Liver (tissue), 9 donors: ENCODE results near the gene RINL. TPM values are rescaled to one million over a fixed set of nuclear protein-coding genes. Genes with fewer than 3 reads are reported as not detected.

Source experiments
- DNase-seq: peaks from one replicate; pipeline ENCODE4 v3.0.0-alpha.2; 2017; ENCODE audit warnings: low spot score
- H3K27ac ChIP-seq, 2 donors: one replicate each; pipeline ENCODE4 v1.7.0; 2013; ENCODE audit warnings: inconsistent platforms in 2 of 2, low read length in 2 of 2, control low read depth in 1 of 2, low read depth in 1 of 2, mild to moderate bottlenecking in 1 of 2
- H3K27me3 ChIP-seq, 4 donors: one replicate each; pipeline versions ENCODE4 v1.6.1 to v1.7.0; 2013; ENCODE audit warnings: low read length in 3 of 4, inconsistent platforms in 1 of 4, mild to moderate bottlenecking in 1 of 4, moderate library complexity in 1 of 4; ENCODE audit not compliant: control insufficient read depth in 4 of 4, insufficient read depth in 4 of 4
- H3K36me3 ChIP-seq, 4 donors: one replicate each; pipeline versions ENCODE4 v1.6.1 to v1.7.0; 2013; ENCODE audit warnings: low read length in 3 of 4, mild to moderate bottlenecking in 3 of 4, low read depth in 1 of 4, moderate library complexity in 1 of 4; ENCODE audit not compliant: control insufficient read depth in 4 of 4, insufficient read depth in 3 of 4
- H3K4me1 ChIP-seq, 4 donors: one replicate each; pipeline versions ENCODE4 v1.6.1 to v1.7.0; 2013; ENCODE audit warnings: low read length in 3 of 4, mild to moderate bottlenecking in 3 of 4, moderate library complexity in 1 of 4; ENCODE audit not compliant: control insufficient read depth in 4 of 4, insufficient read depth in 4 of 4
- H3K4me3 ChIP-seq, 3 donors: one replicate each; pipeline versions ENCODE4 v1.6.1 to v1.7.0; 2013; ENCODE audit warnings: low read length in 3 of 3, control low read depth in 1 of 3, low read depth in 1 of 3, mild to moderate bottlenecking in 1 of 3
- H3K9ac ChIP-seq, 2 donors: one replicate each; pipeline ENCODE4 v1.7.0; 2013; ENCODE audit warnings: low read length in 2 of 2, mild to moderate bottlenecking in 2 of 2, moderate library complexity in 2 of 2, control low read depth in 1 of 2, low read depth in 1 of 2
- H3K9me3 ChIP-seq, 4 donors: one replicate each; pipeline versions ENCODE4 v1.6.1 to v1.7.0; 2013; ENCODE audit warnings: low read length in 3 of 4; ENCODE audit not compliant: control insufficient read depth in 4 of 4
- EGR1 ChIP-seq, 2 donors: IDR thresholded peaks; 2 replicates each; pipeline ENCODE4 v1.6.1; 2016 to 2018; ENCODE audit warnings: antibody characterized with exemption in 2 of 2, low read depth in 2 of 2
- FOXA1 ChIP-seq: IDR thresholded peaks from 2 replicates; pipeline ENCODE4 v1.6.1; 2016; ENCODE audit warnings: antibody characterized with exemption
- FOXA2 ChIP-seq: IDR thresholded peaks from 2 replicates; pipeline ENCODE4 v1.6.1; 2016; ENCODE audit warnings: antibody characterized with exemption
- GABPA ChIP-seq, 2 donors: IDR thresholded peaks in 1 of 2; conservative IDR thresholded peaks in 1 of 2; 2 replicates each; pipeline ENCODE4 v1.6.1; 2016; ENCODE audit warnings: antibody characterized with exemption in 2 of 2, mild to moderate bottlenecking in 1 of 2, moderate library complexity in 1 of 2
- HNF4A ChIP-seq, 2 donors: conservative IDR thresholded peaks; 2 replicates each; pipeline ENCODE4 v1.6.1; 2016; ENCODE audit warnings: antibody characterized with exemption in 2 of 2, mild to moderate bottlenecking in 2 of 2
- HNF4G ChIP-seq: IDR thresholded peaks from 2 replicates; pipeline ENCODE4 v1.6.1; 2016; ENCODE audit warnings: antibody characterized with exemption
- JUND ChIP-seq, 2 donors: IDR thresholded peaks; 2 replicates each; pipeline ENCODE4 v1.6.1; 2016; ENCODE audit warnings: antibody characterized with exemption in 2 of 2
- NR2F2 ChIP-seq: IDR thresholded peaks from 2 replicates; pipeline ENCODE4 v1.6.1; 2016; ENCODE audit warnings: antibody characterized with exemption
- RAD21 ChIP-seq, 2 donors: IDR thresholded peaks; 2 replicates each; pipeline ENCODE4 v1.6.1; 2016; ENCODE audit warnings: antibody characterized with exemption in 2 of 2, mild to moderate bottlenecking in 2 of 2
- RXRA ChIP-seq, 2 donors: IDR thresholded peaks; 2 replicates each; pipeline ENCODE4 v1.6.1; 2017 to 2018; ENCODE audit warnings: antibody characterized with exemption in 2 of 2, mild to moderate bottlenecking in 1 of 2
- SP1 ChIP-seq: IDR thresholded peaks from 2 replicates; pipeline ENCODE4 v1.6.1; 2018; ENCODE audit warnings: antibody characterized with exemption, mild to moderate bottlenecking
- TAF1 ChIP-seq: conservative IDR thresholded peaks from 2 replicates; pipeline ENCODE4 v1.6.1; 2016; ENCODE audit warnings: antibody characterized with exemption, mild to moderate bottlenecking
- YY1 ChIP-seq: IDR thresholded peaks from 2 replicates; pipeline ENCODE4 v1.6.1; 2016; ENCODE audit warnings: antibody characterized with exemption, mild to moderate bottlenecking
- WGBS: extraction: QIAGEN DNeasy Blood & Tissue Kit; methylation state at CpG from one replicate; pipeline ENCODE4 v1.1.7; 2013; 5-methylcytosine and 5-hydroxymethylcytosine counted together
- polyA plus RNA-seq, 2 donors: library from polyadenylated mRNA; stranded (reverse) in 1 of 2; unstranded in 1 of 2; fragments of 200-250 nt in 1 of 2; fragments of >200 nt in 1 of 2; fragmentation: Nextera tagmentation in 1 of 2; extraction: Ambion mirVana in 1 of 2; gene quantifications; one replicate each; pipeline versions ENCODE4 v1.2.1 to v1.2.3, GENCODE V29; 2013 to 2015
- total RNA-seq, 2 donors: library from RNA; depleted of rRNA; stranded (reverse); fragments of >200 nt; gene quantifications; one replicate each; pipeline ENCODE4 v1.2.3, GENCODE V29; 2014
- TF ChIP-seq, protein P1 (sequence below): IDR thresholded peaks from 2 replicates; pipeline ENCODE4 v1.6.1; 2016; ENCODE audit warnings: antibody characterized with exemption
- TF ChIP-seq, protein P2 (sequence below): IDR thresholded peaks from 2 replicates; pipeline ENCODE4 v1.6.1; 2016; ENCODE audit warnings: antibody characterized with exemption
- TF ChIP-seq, protein P3 (sequence below): IDR thresholded peaks from 2 replicates; pipeline ENCODE4 v1.6.1; 2016; ENCODE audit warnings: antibody characterized with exemption, mild to moderate bottlenecking
- TF ChIP-seq, protein P4 (sequence below): IDR thresholded peaks from 2 replicates; pipeline ENCODE4 v1.6.1; 2016; ENCODE audit warnings: antibody characterized with exemption
- TF ChIP-seq, protein P5 (sequence below): fragments of 150-350 bp; IDR thresholded peaks from 2 replicates; pipeline ENCODE4 v1.5.1; 2017; ENCODE audit warnings: improper control_type of control experiment, low read depth, low read length; ENCODE audit not compliant: missing input control
- donor health status: healthy.
- donor health status: healthy.
- donor health status: healthy.
- donor health status: healthy.
- donor health status: healthy.

RINL gene
- total and polyA plus RNA-seq, 4 donors: 4.9 to 8.7 (median 5.5) TPM

DNA sequence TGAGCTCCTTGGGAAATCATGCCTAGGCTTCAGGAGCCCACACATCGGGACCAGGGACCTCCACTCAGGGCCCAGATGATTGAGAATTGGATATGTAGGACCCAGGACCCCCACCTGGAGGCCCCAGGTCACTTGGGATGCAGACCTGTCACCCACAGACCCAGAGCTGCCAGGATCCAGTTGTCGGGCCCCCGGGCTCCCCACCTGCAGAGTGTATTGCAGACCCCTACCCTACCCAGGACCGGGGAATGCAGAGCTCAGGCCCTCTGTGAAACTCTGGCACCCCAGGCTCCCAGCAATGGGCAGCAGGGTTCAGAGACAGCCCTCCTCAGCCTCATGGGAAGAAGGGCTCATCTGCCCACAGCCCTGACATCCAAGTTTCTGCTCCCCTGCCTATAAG lies 27.5 kb upstream of the RINL start (continued):
- TF ChIP-seq, protein P1, sequence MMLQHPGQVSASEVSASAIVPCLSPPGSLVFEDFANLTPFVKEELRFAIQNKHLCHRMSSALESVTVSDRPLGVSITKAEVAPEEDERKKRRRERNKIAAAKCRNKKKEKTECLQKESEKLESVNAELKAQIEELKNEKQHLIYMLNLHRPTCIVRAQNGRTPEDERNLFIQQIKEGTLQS: no peak

DNA sequence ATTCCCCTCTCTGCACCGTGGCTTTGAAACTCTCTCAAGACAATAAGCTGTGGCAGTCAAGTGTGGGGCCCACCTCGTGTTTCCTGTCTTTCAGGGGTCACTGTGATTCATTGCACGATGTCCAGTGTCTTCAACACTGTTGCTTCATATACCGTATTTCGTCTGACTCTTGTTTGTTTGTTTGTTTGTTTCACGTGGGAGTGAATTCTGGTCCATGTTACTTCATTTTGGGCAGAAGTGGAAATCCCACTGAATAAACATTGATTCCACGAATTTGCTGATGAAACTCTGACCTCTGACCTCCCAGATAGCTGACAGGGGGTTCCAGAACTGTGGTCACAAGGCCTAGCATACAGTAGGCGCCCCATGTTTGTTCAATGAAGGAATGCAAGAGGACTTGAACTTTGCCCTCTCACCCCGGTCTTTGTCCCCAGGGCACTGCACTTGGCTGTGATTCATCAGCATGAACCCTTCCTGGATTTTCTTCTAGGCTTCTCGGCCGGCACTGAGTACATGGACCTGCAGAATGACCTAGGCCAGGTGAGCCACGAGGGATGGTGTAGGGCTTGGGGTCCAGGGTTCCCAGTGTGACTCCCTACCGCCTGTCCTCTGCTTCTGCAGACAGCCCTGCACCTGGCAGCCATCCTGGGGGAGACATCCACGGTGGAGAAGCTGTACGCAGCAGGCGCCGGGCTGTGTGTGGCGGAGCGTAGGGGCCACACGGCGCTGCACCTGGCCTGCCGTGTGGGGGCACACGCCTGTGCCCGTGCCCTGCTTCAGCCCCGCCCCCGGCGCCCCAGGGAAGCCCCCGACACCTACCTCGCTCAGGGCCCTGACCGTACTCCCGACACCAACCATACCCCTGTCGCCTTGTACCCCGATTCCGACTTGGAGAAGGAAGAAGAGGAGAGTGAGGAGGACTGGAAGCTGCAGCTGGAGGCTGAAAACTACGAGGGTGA lies 26.8 kb upstream of the RINL start:
- WGBS: 72% methylated on average over 35 of the region's 35 CpGs
- H3K36me3 ChIP-seq: peaks cover 10 to 21% (median 18%) of the 10 kb centered on the region in 4 donors
- no peak for DNase-seq

More for the DNA sequence above, 26.8 kb upstream of the RINL start:
- Histone ChIP-seq H3K27ac (peak overlapping the region; percentile 77 to 82), H3K9me3 (peaks cover 0 to 3% (median 0%) of the 10 kb centered on the region in 4 donors), H3K4me3 (no peak overlapping the region), H3K27me3 (no peaks in the 10 kb centered on the region), H3K4me1 (peaks cover 2 to 24% (median 7%) of the 10 kb centered on the region in 4 donors), H3K9ac (no peak overlapping the region)
- TF ChIP-seq RXRA (IDR thresholded peaks at IDR 0.05) (peak; percentile 94 to 95), TAF1 (no peak), YY1 (peak; percentile 73), JUND (IDR thresholded peaks at IDR 0.05) (peak; percentile 56 to 76), HNF4A (conservative IDR thresholded peaks at IDR 0.05) (peak; percentile 97 to 98), FOXA2 (peak; percentile 56), EGR1 (IDR thresholded peaks at IDR 0.05; ENCODE audit: low read depth in 2 of 2) (peak in 1 of 2 donors; percentile 68), HNF4G (peak; percentile 88), GABPA (IDR thresholded peaks at IDR 0.05 in 1 of 2, conservative IDR thresholded peaks at IDR 0.05 in 1 of 2) (peak in 1 of 2 donors; percentile 40), RAD21 (IDR thresholded peaks at IDR 0.05) (no peak), NR2F2 (peak; percentile 97), FOXA1 (peak; percentile 72), SP1 (peak; percentile 80)
- TF ChIP-seq, protein P2, sequence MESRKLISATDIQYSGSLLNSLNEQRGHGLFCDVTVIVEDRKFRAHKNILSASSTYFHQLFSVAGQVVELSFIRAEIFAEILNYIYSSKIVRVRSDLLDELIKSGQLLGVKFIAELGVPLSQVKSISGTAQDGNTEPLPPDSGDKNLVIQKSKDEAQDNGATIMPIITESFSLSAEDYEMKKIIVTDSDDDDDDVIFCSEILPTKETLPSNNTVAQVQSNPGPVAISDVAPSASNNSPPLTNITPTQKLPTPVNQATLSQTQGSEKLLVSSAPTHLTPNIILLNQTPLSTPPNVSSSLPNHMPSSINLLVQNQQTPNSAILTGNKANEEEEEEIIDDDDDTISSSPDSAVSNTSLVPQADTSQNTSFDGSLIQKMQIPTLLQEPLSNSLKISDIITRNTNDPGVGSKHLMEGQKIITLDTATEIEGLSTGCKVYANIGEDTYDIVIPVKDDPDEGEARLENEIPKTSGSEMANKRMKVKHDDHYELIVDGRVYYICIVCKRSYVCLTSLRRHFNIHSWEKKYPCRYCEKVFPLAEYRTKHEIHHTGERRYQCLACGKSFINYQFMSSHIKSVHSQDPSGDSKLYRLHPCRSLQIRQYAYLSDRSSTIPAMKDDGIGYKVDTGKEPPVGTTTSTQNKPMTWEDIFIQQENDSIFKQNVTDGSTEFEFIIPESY: peak; percentile 76
- TF ChIP-seq, protein P3, sequence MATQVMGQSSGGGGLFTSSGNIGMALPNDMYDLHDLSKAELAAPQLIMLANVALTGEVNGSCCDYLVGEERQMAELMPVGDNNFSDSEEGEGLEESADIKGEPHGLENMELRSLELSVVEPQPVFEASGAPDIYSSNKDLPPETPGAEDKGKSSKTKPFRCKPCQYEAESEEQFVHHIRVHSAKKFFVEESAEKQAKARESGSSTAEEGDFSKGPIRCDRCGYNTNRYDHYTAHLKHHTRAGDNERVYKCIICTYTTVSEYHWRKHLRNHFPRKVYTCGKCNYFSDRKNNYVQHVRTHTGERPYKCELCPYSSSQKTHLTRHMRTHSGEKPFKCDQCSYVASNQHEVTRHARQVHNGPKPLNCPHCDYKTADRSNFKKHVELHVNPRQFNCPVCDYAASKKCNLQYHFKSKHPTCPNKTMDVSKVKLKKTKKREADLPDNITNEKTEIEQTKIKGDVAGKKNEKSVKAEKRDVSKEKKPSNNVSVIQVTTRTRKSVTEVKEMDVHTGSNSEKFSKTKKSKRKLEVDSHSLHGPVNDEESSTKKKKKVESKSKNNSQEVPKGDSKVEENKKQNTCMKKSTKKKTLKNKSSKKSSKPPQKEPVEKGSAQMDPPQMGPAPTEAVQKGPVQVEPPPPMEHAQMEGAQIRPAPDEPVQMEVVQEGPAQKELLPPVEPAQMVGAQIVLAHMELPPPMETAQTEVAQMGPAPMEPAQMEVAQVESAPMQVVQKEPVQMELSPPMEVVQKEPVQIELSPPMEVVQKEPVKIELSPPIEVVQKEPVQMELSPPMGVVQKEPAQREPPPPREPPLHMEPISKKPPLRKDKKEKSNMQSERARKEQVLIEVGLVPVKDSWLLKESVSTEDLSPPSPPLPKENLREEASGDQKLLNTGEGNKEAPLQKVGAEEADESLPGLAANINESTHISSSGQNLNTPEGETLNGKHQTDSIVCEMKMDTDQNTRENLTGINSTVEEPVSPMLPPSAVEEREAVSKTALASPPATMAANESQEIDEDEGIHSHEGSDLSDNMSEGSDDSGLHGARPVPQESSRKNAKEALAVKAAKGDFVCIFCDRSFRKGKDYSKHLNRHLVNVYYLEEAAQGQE: peak; percentile 33
- TF ChIP-seq, protein P4, sequence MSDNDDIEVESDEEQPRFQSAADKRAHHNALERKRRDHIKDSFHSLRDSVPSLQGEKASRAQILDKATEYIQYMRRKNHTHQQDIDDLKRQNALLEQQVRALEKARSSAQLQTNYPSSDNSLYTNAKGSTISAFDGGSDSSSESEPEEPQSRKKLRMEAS: no peak
- TF ChIP-seq, protein P1: peak; percentile 86
- TF ChIP-seq, protein P5, sequence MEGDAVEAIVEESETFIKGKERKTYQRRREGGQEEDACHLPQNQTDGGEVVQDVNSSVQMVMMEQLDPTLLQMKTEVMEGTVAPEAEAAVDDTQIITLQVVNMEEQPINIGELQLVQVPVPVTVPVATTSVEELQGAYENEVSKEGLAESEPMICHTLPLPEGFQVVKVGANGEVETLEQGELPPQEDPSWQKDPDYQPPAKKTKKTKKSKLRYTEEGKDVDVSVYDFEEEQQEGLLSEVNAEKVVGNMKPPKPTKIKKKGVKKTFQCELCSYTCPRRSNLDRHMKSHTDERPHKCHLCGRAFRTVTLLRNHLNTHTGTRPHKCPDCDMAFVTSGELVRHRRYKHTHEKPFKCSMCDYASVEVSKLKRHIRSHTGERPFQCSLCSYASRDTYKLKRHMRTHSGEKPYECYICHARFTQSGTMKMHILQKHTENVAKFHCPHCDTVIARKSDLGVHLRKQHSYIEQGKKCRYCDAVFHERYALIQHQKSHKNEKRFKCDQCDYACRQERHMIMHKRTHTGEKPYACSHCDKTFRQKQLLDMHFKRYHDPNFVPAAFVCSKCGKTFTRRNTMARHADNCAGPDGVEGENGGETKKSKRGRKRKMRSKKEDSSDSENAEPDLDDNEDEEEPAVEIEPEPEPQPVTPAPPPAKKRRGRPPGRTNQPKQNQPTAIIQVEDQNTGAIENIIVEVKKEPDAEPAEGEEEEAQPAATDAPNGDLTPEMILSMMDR: no peak
